Activated gamma-delta T cell treated with anti-CD3 and anti-CD28 coated beads, Interleukin-2, amount 50 U/mL, for 16 hours (primary cell): Measurements from ENCODE around the gene TBX21.
A peak's percentile ranks its signal among the peaks of the same experiment; 100 is the strongest.

Experiments
- DNase-seq: peaks from one replicate; pipeline ENCODE4 v3.0.0-alpha.2; 2020; ENCODE audit warnings: low read depth

TBX21 gene, protein sequence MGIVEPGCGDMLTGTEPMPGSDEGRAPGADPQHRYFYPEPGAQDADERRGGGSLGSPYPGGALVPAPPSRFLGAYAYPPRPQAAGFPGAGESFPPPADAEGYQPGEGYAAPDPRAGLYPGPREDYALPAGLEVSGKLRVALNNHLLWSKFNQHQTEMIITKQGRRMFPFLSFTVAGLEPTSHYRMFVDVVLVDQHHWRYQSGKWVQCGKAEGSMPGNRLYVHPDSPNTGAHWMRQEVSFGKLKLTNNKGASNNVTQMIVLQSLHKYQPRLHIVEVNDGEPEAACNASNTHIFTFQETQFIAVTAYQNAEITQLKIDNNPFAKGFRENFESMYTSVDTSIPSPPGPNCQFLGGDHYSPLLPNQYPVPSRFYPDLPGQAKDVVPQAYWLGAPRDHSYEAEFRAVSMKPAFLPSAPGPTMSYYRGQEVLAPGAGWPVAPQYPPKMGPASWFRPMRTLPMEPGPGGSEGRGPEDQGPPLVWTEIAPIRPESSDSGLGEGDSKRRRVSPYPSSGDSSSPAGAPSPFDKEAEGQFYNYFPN

DNA sequence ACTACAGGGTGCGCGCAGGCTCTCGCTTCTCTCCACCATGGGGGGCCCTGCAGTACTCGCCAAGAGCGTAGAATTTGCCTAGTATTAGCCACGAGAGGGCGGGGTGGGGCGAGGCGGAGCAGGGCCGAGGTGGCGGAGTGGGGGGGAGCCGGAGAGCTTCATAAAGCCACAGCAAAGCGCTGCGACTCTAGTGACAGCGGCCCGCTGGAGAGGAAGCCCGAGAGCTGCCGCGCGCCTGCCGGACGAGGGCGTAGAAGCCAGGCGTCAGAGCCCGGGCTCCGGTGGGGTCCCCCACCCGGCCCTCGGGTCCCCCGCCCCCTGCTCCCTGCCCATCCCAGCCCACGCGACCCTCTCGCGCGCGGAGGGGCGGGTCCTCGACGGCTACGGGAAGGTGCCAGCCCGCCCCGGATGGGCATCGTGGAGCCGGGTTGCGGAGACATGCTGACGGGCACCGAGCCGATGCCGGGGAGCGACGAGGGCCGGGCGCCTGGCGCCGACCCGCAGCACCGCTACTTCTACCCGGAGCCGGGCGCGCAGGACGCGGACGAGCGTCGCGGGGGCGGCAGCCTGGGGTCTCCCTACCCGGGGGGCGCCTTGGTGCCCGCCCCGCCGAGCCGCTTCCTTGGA is at the start of gene TBX21:
Gene TBX21, plus strand, starts transcription at position 190 of the 627 bp plus-strand sequence. Its CDS starts 219 bp downstream, at position 409.
- peak; percentile 93 for DNase-seq

DNA sequence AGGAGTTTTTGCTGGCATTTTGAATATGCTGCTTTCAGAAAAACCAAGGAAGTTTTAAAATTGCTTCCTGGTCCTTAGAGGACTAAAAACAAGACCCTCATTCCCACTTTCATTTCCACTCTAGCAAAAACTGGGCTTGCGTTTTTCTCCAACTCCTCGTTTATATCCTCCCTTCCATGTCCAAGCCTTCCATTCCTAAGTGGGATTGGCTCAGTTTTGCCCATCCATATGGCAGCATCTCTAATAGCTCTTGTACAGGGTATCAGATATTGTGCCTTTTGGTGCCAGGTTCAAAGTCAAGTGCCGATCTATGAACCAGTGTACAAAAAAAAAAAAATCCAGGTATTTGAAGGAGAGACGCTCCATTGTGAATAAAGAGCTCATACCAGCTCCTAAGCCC is 49.0 kb upstream of the TBX21 start:
- no peak for DNase-seq

DNA sequence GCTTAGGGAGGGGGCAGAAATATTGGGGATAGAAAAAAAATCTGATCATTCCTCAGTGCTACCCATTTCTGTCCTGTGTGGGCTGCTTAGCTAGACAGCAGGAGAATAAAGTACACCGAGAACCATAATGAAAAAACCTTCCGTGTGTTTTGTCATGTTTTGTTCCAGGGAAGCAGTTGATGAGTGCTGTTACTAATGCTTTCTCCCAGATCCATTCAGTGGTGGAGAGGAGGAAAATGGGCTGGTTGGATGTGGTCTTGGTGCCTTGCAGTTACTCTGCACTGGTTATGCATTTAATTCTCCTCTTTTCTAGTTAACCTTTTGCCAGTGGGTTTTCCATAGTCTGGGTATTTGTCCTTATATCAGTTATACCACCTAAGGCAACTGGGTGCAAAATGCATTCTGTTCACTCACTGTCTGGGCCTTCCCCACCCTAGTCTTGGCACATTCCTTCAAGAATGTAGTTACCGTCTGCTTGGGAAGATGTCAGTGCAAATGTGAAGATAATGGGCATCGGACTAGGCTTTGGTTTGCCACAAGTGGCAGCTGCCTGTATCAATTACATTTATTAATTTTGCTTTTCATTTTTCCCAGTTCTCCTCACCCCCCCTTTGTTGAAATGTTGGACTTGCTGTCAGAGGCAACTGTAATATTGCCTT is 48.4 kb upstream of the TBX21 start:
- DNase-seq, result no peak

DNA sequence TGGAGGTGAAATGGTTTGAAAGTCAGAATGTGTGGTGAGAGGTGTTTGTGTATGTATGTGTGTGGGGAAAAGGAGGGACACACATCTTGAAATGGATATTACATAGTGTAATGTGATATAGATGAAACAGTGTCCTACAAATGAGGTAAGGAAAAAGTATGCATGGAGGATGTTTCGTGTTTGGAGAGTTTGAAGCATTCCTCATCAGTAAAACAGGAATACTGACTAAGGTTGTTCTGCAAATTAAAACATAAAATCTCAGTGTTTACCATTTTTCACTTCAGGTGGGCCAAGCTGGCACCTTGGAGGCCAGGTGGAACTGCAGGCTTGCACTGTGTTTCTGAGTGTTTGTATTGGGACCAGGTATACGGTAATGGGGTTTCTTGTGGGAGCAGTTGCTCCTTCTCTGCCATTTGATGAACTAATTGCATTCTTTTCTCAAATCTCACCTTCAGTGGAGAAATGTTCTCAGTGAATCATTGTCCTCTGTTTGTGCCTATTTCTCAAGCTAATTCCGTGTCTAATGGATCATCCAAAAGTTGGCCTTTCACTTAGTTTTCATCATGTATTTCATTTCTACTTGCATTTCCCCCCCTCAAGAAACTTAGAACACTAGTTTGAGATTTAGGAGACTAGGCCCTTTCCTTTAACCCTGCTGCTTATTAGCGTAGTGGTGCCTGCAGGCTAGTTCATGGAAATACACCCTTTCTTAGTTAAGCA is 47.3 kb upstream of the TBX21 start:
- DNase-seq, result no peak

DNA sequence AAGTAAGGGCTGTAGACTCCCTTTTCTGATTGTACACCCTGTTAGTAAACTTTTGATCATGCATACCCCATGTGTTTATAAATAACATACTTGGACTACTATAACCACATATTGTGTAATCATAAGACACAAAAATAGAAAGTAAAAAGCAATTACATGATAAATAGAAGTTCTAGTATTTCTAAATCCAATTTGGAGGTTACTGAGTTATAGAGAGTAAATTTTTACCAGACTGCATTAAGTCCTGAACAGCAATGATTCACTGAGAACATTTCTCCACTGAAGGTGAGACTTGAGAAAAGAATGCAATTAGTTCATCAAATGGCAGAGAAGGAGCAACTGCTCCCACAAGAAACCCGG is 46.8 kb upstream of the TBX21 start:
- DNase-seq, result no peak

DNA sequence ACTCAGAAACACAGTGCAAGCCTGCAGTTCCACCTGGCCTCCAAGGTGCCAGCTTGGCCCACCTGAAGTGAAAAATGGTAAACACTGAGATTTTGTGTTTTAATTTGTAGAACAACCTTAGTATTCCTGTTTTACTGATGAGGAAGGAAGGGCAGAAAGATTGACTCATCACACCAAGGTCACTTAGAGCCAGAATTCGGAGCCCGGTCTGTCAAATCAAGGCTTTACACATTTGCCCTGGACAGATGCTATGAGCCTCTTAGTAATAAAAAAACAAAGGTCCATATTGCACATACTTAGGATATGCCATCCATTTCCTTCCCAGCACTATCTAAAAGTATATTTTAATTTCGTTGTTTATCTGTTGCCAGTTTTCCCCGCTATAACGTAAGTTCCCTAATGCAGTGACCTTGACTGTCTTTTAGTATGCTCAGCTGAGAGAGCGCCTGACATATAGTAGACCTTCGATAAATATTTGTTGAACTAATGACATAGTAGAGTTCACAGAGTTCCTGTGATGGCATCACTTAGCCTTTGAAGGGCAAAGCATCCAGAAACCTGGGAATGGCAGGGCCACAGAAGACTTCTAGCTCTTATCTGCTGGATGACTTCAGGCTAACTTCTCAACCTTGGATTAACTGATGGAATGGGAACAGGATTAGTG is 46.2 kb upstream of the TBX21 start:
- no peak for DNase-seq

DNA sequence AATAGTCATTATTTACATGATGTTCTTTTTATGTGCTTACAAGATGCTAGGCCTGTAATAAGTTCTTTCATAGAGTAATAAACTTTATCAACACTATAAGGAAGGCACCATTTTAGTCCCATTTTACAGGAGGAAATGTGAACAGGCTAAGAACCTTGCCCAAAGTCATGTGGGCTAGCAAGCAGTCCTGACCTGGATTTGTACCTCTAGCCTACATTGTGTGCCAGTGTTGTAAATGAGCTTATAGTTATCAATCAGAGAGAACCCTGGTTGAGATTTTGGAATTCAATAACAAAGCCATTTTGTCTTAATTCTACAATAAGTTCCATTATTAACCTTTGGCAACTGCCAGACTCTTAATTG is 45.7 kb upstream of the TBX21 start:
- DNase-seq, result no peak

DNA sequence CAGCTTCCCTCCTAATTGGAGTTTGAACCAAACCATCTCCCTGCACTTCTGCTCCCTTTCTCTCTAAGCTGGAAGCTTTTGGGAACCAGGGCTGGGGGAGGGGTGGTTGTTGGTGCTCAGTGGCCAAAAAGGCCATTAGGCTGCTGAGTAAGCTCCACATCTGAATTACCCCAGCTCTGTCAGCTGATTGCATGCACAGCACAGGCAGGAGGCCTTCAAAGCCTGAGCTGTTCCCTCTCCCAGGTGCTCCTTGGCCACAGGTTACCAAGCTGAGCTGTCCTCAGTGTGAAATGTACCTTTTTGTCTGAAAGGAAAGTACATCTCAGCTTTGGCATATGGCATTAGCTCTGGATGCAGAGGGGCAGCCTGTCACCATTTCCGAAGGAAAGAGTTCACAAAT is 45.3 kb upstream of the TBX21 start:
- no peak for DNase-seq

DNA sequence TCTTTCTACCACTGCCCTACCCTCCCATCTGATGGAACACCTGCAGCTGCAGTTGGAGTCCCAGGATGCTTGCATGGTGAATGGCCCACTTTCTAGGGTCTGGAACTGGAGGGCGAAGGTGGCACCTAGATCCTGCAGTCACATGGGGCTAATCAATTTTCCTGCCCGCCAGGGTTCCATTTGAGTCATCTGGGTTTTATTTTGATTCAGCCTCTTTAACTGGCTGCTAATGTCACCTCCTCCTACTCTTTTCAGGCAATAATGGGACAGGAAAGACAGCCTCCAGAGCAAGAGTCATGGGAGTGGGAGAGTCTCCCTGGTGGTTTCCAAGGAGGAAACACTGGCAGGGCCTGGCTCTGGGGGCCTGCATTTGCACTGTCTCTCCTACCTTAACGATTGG is 42.9 kb upstream of the TBX21 start:
- DNase-seq, result no peak

DNA sequence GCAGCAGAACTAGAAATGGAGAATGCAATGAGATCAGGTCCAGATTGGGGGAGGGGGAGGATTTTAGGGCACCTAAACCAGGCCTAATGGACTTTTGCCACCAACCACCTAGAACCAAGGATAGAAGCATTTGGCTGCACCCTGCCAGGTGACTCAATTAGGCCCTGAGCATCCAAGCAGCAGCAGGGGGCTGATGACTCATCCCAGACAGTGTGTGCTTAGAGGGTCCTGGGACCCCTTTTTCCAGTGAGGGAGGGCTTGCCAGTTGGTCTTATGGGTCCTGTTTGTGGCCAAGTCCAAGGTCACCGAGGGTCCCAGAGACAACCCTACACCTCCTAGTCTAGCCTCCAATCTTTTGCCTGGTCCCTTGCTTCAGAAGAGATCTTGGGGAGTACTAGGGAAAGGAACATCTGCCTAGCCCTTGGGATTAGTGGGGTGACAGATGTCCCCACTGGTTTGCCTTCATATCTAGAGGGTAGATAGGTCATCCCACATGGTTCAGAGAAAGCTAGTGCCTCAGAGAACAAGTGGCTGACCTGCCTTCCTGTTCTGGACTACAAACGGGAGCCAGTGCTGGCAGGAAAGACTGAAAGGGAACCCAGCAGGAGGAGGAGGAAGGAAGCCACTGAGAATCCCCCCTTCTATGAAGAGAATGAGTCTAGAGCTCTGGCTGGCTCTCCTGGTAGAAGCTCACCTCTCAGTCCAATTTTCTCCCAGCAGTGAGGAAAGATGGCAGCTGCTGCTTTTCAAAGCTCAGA is 40.7 kb upstream of the TBX21 start:
- no peak for DNase-seq

DNA sequence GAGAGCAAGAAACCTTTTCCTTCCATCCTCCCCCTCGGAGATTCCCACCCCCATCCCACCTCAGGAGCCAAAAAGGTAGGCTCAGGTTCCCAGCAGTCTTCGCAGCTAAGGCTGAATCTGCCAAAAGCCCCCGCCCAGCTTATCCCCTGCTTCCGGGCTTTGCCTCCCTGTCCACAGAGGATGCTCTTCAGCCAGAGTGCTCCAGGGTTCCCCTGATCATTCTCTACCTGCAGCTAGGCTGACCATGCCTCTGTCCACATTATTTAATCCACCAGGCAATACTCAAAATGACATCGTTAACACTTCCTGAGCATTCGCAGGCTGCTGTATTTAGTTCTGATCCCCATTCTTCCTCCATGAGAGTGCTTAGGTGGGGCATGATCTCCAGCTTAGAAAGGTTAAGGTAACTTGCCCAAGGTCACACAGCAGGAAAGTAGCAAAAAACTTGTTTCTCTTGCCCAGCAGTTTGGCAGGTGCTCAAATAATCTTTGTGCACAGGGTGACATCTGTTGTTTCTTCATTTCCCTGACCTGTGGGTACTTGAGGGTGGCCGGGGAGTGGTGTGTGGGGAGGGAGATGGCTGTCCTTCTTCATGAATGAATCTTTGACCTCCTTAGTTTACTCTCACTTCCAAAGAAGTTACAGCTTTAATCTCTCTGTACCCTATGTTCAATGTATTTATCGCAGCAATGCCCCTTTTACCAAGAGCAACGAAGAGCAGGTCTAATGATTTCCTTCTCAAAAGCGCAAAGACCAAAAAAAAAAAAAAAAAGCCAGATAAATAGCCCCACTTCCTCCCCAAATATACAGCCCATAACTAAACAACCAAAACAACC is 39.9 kb upstream of the TBX21 start:
- no peak for DNase-seq

DNA sequence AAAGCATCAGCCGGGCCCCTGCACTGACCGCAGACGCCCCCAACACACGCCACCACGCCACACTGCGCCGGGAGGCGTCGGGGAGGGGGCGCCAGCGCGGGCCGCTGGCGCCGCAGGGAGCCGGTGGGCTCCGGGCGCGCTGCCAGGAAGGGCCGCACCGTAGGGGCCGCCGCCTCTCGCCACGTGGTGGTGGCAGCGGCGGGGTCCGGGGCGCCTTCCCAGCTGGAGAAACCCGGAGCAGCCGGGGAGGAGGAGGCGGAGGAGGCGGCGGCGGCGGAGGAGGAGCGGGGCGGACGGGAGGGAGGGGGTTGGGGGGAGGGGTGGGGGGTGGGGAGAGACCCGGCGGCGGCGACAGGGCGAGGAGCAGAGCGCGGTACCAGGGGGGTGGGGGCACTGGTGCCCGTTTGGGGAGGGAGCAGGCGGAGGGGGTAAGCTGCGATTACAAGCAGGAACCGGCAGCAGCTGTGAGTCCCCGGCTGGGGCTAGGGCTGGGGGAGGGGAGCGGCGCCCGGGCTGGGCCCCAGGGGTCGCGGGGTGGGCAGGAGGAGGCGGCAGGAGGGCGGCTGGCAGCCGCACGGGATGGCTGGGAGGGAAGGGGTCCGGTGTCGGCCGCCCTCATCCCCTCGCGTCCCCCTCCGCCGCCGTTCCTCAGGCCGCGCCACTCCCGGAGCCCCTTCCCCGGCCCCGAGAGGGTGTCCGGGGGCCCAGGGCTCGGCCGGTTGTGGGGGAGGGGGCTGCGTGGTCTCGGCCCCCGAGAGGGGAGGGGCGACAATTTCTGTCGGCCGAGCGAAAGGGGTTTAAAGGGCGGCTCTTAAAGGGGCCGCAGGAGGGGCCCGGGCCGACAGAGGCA is 39.1 kb upstream of the TBX21 start, which contains the start of gene TBKBP1:
Gene TBKBP1, plus strand, starts transcription at position 431 of the 850 bp plus-strand sequence. CDS start 1,952 bp downstream, outside the sequence.
- no peak for DNase-seq

DNA sequence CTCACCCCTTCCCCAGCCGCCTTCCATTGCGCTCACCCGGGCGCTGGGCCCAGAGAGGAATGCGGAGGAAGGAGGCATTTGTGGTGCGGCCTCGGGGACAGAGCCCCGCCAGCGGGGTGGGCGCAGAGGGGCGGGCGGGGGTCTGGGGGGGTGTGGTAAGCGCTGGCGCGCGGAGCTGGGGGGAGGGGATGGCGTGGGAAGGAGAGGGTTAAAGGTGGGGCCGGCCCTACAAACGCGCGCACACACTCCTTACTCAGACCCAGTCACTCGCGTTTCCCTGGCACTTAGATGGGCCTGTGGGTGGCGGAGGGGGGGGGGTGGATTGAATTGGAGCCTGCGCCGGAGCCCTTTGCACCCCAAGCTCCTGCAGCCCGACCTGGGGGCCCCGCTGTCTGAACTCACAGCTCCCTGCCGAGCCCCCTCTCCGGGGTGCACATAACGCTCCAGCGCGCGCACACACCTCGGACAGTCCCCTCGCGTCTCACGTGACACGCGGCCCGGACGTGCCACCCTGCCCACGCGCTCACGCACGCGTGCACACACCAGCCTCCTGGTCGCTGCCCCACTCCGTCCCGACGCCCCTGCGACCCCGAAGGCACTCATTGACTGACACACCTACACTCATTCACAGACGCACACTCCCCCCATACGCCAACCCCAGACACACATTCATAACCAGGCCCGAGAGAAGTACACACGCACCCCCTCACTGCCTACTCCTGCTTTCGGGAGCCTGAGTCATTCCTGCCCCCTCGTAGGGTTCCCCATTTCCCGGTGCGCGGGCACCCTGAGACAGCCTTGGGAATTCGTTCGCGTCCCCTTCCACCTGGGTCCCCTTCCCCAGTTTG is 38.2 kb upstream of the TBX21 start:
- DNase-seq, result no peak

DNA sequence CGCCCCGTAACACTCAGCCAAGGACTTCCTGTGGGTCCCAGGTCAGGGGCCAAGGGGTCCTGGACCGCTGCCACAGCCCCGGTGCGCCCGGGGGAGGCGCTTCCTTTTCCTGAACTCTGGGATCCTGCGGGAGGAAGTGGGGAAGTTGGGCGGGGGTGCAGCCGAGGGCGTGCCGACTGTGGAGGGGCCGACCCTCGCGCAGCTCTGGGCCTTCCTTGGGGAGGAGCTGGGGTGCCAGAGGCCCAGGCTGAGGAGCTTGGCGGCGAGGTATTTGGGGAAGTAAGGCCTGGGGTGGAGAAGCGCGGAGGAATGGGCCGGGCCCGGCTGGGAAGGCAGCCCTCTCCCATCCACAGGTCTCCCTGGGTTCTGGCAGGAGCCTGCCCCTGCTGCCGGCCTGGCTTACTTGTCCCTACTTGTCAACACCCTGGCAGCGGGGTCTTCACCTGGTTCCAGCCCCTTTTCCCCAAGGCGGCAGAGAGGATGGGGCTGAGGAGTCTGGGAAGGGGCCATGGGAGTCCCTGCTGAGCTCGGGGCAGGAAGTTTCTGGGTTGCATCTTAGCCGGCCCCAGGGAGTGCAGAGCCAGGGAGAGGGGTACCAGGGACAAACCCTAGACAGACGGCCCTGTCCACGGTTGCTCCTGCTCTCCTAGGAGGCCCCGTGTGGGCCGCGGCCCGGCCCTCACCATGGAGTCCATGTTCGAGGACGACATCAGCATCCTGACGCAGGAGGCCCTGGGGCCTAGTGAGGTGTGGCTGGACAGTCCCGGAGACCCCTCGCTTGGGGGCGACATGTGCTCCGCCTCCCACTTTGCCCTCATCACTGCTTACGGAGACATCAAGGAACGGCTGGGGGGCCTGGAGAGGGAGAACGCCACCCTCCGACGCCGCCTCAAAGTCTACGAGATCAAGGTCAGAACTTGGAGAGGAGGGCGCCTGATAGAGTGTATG is 37.3 kb upstream of the TBX21 start:
- DNase-seq, result no peak

DNA sequence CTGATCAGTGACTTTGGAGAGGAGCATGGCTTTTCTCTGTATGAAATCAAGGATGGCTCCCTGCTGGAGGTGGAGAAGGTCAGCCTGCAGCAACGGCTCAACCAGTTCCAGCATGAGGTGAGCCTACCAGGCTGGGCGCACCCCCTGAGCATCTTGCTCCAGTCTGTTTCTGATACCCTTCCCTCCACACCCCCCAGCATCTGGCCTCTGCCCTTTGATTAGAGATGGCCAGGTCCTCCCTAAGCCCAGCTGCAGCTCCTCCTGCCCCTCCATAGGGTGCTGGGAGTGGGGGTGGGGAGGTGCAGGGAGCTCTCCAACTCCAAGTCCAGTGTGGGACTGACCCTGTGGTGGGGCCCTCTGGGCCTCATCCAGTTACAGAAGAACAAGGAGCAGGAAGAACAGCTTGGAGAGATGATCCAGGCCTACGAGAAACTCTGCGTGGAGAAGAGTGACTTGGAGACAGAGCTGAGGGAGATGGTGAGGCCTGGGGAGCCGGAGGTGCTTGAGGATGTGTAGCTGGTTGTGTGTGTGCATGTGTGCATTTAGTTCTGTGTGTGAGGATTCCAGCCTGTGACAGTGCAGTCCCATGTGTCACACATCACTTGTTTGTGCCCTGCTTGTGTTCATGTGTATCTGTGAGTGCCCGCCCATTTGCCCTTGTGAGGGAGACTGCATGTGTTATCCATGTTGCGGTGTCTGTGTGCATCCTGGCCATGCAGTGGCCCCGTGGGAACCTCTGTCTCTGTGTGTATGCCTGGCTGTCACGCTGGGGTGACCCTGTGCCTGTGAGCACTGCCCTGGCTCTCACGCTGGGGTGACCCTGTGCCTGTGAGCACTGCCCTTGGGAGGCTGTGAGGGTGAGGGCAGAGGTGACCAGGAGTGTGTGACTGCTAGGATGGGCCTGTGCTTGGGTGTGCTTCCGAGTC is 36.1 kb upstream of the TBX21 start:
- DNase-seq, result no peak
